GM12864 (cell line): ENCODE data around the gene S100A5.

ENCODE experiments used
- DNase-seq: peaks from one replicate; pipeline ENCODE4 v3.0.0-alpha.2; 2011; ENCODE audit warnings: low read depth
- H3K4me3 ChIP-seq: 2 replicates; pipeline ENCODE4 v1.5.1; 2011; ENCODE audit warnings: mild to moderate bottlenecking, low read depth, low read length, control low read depth
- CTCF ChIP-seq: IDR thresholded peaks from 2 replicates; pipeline ENCODE4 v1.5.1; 2011; ENCODE audit warnings: low read depth, mild to moderate bottlenecking, moderate library complexity, low read length, control low read depth, inconsistent platforms; ENCODE audit errors: missing control alignments

Gene S100A5

DNA sequence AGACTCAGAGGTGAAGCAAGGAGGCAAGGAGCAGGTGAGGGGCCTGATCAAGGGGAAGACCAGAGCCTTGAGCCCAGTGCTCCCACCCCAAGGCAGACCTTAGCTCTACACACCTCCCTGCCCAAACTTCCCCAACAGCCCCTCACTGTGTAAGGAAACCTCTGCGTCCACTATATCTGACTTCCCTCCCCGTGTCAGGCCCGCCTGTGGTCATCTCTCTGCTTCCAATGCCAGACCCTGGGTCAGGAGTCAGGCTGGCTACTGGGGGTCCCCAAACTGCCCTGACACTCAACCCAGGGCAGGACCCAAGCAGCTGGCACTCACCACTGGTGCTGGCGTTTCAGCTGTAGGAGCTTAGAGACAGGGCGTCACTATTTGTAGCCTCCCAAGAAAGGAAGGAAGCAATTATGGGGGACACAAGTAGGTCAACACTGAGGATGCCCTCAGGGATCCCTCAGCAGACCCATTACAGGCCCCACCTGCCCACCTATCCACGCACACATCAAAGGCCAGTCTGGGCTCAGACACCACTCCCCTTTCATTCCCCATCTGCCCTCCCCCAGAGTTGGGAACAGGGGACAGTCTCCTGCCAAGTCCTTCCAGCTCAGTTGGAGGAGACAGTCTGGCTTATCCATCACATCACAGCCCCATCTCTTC is 9.1 kb upstream of the S100A5 start:
- TF ChIP-seq CTCF = no peak
- no peak for DNase-seq
- H3K4me3 ChIP-seq = no peak overlapping the region

GRCh38 chr1:153548722-153549688 is 8.3 kb upstream of the S100A5 start, which contains the start of gene S100A3:
Gene S100A3 (minus strand): TSS chr1:153549258. CDS start chr1:153548485, 773 bp downstream.
- H3K4me3 ChIP-seq = no peak within 1 kb of the TSS
- DNase-seq = no peak
- TF ChIP-seq CTCF = no peak

- DNase-seq = no peak
- no peak overlapping the region for H3K4me3 ChIP-seq
- TF ChIP-seq CTCF = no peak
Measured at GRCh38 chr1:153547560-153548551, 7.1 kb upstream of the S100A5 start.

DNA sequence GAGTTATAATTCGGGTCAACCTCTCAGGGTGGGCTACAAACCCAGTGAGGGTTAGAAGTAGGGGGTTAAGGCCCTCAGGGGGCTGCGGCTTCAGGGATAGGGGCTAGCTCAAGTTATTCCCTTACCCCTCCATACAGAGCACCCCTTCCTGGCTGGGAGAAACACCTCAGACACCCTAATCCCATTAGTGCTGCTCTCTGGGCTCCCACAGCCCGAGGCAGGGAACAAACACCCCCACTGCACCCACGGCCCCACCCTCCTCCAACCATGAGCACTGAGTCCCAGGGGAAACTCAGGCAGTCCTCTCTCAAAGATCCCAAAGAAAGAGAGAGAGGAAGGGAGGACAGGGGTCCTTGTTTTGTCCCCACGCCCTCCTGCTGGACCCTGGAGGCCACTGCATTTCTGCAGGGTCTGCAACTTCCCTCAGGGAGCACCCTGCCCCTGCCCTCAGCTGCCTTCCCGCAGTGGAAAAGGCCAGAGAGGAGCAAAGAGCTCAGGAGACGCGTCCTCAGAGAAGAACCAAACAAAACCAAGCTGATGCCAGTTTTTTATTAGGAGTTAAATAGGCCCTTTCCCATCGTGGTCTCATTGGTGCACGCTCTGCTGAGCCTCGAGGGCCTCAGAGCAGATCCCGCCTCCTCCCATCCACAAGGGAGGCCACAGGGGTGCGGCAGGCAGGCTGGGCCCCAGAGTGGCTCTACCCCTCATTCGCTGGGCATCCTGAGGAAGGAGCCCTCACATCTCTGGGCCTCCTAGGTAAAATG is 6.2 kb upstream of the S100A5 start:
- no peak for DNase-seq
- no peak overlapping the region for H3K4me3 ChIP-seq
- TF ChIP-seq CTCF = no peak

DNA sequence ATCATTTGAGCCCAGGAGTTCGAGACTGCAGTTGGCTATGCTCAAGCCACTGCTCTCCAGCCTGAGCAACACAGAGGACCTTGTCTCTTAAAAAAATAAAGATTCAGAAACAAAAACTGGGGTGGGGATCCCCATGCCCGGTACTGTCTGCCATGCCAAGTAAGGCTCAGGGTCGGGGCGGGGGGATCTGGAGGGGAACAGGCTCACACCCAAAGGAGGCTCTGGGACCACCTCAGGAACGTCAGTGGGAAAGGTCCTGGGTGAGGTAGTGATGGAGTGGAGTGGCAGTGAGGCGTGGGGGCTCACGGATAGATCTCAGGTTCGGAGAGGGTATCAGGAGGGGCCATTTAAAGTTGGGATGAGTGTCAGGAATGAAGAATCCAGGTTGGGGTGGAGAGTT is 5.6 kb upstream of the S100A5 start:
- no peak for DNase-seq
- no peak overlapping the region for H3K4me3 ChIP-seq
- no peak for TF ChIP-seq CTCF
